Stimulated activated CD4-positive, alpha-beta T cell treated with anti-CD3 and anti-CD28 coated beads, Interleukin-15, amount 100 ng/mL, for 24 hours (primary cell): ENCODE measurements around the gene SDHAF1.

ENCODE experiments used
- DNase-seq: peaks from one replicate; pipeline ENCODE4 v3.0.0-alpha.2; 2020

Gene SDHAF1

DNA sequence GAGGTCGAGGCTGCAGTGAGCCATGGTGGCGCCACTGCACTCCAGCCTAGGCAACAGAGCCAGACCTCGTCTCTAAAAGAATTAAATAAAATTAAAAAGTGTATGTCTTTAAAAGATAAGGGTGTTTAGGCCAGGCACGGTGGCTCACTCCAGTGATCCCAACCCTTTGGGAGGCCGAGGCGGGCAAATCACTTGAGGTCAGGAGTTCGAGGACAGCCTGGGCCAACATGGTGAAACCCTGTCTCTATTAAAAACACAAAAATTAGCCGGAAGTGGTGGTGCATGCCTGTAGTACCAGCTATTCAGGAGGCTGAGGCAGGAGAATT, 7.5 kb upstream of the SDHAF1 start:
- DNase-seq: no peak

DNA sequence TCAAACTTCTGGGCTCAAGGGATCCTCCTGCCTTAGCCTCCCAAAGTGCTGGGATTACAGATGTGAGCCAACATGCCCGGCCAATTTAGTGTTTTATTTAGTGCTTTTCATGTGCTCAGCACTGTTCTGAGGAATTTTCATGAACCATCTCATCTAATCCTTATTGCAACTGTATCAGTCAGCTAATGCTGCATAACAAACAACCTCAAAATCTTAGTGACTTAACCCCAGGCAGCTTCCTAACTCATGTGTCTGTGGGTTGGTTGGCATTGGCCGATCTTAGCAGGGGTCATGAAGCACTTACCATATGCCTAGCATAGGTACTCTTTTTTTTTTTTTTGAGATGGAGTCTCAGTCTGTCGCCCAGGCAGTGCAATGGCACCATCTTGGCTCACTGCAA, 6.2 kb upstream of the SDHAF1 start:
- DNase-seq: no peak

DNA sequence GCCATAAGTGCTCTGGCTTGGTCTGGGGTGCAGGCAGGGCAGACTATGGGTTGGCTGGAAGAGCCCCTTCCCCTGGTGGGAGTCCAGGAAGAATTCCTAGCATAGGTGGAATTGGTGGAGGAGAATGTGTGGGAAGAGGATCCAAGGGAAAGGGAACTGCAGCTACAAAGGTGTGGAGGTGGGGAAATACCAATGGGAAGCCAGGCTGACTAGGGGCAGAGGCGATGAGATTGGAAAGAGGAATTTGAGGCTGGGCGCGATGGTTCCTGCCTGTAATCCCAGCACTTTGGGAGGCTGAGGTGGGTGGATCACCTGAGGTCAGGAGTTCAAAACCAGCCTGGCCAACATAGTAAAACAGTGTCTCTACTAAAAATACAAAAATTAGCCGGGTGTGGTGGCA, 4.8 kb upstream of the SDHAF1 start:
- no peak for DNase-seq

DNA sequence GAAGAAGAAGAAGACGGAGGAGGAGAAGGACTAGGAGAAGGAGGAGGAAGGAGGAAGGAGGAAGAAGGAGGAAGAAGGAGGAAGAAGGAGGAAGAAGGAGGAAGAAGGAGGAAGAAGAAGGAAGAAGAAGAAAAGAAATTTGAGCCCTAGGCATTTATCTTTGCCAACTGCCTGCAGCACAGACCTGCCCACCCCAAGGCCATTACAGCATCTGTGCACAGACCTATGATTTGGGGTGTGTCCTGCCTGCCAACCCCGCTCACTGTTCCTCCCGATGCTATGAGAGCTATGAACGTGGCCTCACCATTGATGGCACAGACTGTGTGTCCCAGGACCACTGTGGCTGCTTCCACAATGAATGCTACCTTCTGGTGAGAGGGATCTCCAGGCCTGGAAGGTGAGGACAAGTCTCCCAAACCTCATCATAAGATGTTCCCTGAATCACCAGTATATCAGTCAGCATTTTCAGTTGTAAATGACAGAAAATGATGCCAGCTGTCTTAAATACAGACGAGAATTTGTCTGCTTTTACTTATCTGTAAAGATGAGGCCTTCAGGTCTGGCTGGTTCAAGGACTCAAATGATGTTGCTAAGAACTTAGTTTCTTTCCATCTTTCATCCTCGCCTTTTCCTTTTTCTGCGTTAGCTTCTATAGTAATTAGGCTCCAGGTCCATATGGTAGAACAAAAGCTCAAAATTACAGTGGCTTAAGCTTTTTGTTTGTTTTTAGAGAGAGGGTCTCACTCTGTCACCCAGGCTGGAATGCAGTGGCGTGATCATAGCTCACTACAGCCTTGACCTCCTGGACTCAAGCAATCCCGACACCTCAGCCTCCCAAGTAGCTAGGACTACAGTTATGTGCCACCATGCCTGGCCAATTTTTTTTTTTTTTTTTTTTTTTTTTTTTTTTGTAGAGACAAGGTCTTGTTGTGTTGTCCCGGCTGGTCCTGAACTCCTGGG, 3.9 kb upstream of the SDHAF1 start:
- no peak for DNase-seq

DNA sequence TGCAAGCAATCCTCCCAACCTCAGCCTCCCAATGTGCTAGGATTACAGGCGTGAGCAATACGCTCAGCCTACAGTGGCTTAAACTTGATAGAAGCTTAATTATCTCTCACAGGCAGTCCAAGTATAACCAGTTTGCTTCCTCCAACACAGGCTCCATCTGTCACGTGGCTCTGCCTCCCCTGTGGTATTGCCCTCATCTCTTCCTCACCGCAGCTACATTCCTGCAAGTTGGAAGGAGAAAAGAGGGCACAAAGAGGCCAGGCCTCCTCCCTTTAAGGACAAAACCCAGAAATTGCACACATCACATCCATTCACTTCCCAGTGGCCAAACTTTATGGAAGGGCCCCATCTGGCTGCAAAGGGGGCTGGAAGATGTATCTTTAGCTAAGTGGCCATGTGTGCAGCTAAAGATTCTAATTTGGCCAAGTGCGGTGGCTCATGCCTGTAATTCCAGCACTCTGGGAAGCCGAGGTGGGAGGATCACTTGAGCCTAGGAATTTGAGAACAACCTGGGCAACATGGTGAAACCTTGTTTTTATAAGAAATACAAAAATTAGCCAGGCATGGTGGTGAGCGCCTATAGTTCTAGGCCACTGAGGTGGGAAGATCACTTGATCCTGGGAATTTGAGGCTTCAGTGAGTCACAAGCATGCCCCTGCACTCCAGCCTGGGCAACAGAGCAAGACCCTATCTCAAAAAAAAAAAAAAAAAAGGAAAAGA, 3.1 kb upstream of the SDHAF1 start:
- DNase-seq: no peak

DNA sequence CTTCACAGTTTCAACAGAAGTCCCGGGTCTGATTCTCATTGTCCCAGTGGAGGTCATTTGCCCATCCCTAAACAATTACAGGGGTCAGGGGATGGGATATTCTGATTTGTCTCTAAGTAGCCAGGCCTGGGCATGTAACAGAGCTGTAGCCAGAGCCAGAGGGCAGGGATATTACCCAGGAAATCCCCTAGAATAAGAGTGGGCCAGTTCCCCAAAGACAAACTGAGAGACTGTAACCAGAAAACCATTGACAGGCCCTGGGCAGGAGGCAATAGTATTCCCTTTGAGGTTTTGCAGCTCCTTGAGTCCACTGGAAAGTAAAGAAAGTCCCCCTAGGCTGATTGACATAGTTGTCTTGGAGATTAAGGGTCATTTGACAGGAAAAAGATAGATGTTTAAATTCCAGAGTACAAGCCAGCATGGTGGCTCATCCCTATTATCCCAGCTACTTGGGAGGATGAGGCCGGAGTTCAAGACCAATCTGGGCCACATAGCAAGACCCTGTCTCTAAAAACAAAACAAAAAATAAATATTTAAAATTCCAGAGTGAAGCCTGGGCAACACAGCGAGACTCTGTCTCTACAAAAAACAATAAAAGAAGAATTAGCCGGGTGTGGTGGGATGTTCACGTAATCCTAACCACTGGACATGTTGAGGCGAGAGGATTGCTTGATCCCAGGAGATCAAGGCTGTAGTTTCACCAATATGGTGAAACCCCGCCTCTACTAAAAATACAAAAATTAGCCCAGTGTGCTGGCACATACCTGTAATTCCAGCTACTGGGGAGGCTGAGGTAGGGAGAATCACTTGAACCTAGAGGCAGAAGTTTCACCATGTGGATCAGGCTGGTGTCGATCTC, 1.9 kb upstream of the SDHAF1 start:
- DNase-seq: no peak

DNA sequence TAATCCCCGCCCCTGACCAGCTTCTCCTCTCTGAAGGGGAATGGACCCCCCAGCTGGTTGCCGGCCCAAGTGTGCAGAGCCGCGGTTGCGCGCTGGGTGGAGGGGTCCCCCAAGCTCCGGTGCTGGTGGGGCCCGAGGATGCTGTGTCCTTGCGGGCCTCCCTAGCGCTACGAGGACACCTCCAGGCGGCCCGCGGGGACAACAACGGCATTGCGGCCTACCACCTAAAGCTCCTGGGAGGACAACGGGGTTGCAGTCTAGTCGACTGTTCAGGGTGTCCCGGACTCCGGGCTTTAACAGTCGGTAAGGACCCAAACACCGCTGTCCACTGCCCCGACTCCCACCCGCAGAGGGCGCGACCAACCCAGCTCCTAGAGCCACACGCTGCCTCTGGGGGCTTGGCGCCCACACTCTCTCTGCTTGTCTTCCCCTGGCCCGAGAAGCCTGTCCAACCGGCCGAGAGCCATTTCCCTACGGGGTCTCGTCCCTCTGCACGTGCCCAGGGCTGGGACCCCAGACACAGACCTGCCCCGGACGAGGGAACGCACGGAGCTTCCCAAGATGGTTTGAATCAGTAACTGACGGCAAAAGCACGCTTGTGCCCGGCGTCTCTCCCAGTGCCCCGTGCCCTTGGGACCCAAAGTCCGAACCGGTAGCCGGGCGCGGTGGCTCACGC, 927 bp upstream of the SDHAF1 start:
- peak; percentile 25 for DNase-seq

DNA sequence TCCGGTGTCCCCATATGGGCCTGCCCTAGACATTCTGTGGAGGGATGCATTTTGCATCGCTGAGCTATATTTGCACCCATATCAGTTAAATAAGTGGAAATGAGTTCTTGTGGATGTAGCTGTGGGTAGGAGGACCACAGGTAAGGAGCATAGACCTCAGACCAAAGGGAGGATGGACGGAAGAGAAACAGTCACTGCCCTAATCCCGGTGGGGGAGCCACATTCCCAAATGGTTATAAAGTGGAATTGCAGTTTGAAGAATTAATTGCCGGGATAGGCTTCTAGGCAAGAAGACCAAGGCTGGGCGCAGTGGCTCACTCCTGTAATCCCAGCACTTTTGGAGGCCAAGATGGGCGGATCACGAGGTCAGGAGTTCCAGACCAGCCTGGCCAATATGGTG, 1.8 kb downstream of the SDHAF1 start:
- no peak for DNase-seq

DNA sequence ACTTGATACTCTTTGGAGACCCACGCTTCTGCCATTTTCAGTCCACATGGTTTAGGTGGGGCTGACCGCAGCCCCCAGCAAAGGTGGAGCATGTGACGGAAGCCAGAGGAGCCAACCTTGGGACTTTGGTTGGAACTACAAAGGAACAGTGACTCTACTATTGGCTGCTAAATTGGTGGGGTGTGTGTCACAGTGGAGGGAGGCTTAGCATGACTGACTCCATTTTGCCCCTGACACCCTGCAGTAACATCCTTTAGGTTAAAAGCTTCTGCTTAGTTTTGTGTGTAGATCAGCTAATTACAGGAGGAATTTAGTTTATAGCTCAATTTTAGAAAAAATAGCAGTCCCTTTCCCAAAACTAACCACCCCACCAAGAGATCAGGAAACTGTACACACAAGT, 6.6 kb downstream of the SDHAF1 start:
- DNase-seq: no peak

DNA sequence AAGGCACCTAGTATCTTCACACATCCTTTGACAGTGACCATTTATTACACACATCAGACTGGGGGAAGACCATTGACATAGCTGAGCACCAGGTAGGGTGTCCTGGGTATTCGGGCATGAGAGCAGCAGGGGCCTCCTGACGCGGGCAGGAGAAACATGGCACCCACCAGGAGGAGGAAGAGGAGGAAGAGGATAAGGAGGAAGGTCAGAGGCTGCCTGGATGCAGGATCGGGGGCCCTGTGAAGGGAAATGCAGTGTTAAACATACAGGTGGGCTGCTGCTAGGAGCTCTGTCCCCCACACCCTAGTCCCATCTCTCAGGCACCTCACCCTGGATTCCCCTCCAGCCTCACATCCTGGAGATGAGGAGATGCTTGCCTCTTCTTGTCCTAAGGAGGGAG, 8.3 kb downstream of the SDHAF1 start:
- no peak for DNase-seq

DNA sequence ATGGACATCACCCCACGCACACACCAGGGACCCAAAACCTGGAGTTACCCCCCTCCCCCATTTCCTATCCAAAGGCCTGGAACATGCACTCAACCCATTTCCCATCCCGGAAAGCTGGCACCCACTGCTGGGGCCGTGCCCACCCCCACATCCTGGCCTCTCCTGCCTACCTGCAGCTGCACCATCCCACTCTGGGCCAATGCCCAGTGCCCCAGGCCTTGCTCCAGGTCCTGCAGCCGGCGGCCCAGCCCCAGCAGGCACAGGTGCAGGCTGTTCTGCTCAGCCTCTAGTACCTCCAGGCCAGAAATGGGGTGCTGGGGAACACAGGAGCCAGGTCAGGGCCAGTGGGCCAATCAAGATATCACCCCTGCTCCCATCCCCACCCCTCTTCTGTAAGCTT, 12.0 kb downstream of the SDHAF1 start:
- DNase-seq: no peak

DNA sequence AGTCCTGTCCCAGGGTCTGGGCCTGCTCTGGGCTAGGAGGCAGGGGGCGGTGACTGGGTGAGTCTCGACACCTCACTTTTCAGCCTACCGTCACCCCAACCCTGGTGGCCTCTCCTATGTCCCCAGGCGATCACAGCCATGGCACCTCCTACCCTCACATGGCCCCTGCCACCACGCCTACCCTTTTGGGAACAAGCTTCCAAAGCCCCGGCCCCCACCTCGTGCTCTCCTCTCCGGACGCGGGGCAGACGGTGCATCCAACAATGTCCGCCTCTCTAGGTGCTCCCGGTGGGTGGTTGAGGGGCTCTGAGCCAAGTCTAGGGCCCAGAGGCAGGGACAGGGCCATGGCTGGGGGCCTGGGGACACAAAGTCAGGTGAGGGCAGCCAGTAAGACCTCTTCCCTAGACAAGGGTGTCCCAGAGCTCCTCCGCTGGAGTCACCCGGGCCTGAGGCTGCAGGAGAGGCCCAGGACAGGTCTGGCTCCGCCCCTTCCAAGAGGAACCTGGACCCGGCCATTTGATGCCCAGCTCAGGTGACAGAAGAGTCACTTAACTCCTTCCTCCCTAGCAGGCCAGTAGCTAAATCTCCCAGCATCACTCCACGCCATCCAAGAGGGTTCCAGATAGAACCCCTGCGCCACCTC, 13.5 kb downstream of the SDHAF1 start, which contains the start of gene SYNE4:
Gene SYNE4 (minus strand): TSS at position 478 of the 643 bp plus-strand sequence. CDS start 132 bp downstream, at position 346.
- no peak for DNase-seq

DNA sequence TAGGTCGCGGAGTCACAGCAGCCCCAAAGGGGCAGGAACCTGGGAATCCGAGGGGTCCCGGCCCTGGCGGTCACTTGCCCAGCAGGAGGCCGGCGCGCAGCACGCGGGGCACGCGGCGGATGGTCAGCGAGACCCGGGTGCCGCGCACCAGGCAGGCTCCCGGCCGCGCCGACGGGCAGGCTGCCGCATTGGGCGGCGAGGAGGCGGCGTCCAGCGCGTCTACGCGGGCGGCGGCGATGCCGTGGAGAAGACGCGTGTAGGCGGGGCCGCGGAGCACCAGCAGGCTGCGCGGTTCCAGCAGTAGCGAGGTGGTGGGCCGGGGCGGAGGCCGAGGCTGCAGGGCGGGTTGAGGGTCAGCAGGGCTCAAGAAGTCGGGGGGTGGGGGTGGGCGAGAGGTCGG, 14.2 kb downstream of the SDHAF1 start:
- peak; percentile 76 for DNase-seq

DNA sequence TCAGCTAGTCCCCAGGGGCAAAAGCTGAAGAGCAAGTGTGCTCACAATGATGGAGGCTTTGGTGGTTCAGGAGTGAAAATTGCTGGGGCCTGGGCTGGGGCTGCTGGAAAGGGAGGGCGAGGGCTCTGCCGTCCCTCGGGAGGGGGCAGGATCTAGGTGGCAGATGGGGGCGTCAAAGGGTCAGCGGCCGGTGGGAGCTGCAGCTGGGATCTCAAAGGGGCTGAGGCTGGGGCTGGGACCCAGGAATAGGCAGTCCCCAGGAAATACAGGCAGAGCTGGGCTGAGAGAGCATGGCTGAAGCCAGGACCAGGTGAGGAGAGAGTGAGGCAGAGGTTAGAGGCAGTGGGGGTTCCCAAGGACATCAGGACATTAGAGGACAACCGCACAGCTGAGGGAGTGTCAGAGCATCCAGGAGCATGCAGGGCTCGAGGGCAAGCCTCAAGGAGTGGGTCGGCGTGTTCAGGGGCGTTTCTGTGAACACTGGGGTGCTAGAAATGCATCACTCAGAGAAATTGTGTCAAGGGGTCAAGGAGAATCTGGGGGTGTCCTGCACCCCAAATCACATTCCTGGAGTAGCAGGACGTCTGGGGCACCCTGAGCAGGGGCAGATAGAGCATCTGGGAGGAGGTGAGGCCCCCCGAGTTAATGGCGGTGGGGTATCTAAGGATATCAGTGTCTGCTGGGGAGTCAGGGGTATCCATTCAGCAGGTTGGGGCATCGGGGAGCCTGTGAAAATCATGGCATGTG, 14.8 kb downstream of the SDHAF1 start:
- DNase-seq: no peak

DNA sequence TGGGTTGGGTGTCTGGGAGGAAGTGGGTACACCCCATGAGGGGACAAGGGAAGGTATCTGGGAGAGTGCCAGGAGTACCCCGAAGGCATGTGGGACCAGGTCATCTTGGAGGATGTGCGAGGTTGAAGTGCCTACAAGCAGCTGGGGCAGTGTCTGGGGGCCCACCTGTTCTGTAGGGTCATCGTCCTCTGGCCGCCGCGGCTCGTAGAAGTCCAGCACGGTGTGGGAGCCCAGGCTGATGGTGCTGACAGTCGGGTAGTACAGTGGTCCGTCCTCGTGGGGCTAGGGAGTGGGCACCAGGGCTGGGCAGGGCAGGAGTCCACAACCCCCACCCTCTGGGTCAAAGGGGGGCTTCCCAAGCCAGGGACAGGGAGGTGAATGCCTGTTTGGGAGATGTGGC, 15.4 kb downstream of the SDHAF1 start:
- DNase-seq: no peak

DNA sequence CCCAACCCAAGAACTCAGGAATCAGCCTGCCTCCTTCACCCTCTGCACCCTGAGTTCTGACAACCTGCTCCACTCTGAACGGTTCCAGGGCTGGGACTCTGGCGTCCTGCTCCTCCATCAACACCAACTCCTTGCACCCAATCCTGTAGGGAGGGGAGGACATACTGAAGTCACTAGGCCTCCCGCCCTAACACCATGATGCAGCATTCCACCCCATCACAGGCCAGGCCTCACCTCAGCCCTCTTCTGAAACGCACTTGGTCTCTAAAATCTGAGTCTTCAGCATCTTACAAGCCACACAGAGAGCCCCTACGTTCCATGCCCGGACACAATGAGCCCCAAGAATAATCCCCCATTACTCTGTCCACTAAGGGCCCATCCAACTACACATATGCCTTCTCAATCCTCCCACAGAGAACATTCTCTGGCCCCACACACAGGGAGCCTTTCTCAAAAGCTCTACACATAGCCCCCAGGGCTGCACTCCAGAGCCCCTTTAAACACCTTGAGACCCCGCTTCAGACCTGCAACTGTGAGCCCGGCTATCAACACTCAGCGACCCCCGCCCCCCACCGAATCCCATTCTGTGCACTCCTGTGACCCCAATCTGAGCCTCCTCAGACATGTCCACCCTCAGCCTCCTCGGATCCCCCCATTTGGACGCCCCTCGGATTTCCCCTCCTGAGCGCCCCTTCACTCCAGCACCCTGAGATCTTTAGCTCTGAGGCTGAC, 18.5 kb downstream of the SDHAF1 start:
- DNase-seq: no peak

DNA sequence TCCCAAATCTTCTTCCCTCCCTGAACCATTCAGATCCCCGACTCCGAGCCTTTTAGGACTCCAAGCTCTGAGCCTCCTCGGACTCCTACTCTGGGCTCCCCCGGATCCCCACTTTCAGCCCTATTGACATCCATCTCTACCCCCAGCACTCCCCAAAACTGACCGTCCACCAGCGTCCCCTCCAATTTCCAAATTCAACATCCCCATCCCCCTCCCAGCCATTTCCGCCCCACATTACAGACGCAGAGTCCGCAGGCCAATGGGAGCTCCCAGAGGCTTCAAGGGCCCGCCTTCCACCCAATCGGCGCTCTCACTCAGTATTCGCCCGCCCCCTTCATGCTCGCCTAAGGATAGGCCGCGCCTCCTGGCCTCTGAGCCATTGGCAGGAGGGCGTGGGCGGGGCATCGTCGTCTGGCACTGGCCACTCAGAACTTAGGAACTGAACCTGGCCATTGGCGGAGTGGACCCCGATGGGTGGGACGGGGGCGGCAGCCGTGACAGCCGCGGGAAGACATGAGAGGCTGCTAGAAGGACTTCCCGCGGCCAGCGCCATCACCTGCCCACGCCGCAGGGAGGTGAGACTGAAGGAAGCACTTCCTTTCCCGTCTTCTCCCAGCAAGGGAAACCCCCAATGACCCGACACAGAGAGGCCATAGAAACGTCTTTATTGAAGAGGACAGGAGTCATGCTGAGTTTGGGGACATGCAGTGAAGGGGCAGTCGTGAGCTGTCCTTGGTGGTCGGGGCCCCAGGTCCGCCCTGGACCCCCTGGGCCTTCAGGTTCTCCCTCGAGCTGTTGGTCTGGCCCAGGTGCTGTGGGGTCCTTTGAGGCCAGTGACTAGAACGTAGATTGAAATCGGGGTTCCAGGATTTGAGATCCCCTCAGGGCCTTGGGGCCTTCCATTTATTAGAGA, 19.3 kb downstream of the SDHAF1 start, which contains the start of gene ALKBH6:
Gene ALKBH6 (minus strand): TSS at position 202 of the 913 bp plus-strand sequence. CDS start 816 bp downstream, outside the sequence.
- DNase-seq: peak; percentile 100

DNA sequence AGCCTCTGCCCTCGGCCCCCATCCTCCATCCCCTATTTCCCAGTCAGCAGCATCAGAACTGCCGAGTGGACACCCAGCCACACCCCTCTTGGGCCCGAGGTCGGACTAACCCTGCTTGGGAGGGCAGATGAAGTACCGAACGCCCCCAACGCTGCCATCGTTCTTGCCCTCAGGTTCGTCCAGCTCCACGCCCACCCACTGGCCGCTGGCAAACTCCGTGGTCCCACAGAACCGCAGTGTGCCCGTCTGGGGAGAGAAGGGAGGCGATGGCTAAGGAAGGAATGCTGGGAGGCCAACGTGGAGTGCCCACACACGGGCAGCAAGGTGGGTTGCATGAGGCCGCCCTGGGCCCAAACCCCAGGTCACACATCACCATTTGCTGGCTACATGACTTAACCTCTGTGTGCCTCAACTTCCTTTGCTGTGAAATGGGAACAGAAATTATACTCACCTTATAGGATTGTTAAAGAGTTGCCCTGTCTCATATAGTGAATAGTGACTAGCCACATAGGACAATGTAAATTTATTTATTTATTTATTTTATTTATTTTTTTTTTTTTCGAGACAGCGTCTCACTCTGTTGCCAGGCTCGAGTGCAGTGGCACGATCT, 24.2 kb downstream of the SDHAF1 start:
- no peak for DNase-seq

DNA sequence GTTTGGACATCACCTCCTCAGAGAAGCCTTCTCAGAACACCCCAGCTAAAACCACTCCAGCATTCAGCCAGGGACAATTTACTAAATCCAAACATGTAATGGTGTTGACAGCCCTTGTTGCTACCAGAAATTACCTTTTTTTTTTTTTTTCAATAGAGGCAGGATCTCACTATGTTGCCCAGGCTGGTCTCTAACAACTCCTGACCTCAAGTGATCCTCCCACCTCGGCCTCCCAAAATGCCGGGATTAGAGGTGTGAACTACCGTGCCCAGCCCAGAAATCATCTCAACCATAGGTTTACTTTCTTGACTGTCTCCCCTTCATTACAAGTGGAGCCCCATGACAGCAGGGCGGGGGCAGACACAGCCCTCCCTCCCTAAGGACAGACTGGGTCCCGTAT, 28.4 kb downstream of the SDHAF1 start:
- no peak for DNase-seq
